NCI-H2081 (cell line): ENCODE results near the gene CDYL.
"Not testable (repeated sequence)": the region's sequence is repeated elsewhere in the genome, so short reads cannot be mapped to it uniquely, and the experiment has no call there.

Experiments
- DNase-seq, 2 experiments: peaks; one replicate each; lab custom pipeline; 2025; lab: John Stamatoyannopoulos, UW

Gene CDYL

DNA sequence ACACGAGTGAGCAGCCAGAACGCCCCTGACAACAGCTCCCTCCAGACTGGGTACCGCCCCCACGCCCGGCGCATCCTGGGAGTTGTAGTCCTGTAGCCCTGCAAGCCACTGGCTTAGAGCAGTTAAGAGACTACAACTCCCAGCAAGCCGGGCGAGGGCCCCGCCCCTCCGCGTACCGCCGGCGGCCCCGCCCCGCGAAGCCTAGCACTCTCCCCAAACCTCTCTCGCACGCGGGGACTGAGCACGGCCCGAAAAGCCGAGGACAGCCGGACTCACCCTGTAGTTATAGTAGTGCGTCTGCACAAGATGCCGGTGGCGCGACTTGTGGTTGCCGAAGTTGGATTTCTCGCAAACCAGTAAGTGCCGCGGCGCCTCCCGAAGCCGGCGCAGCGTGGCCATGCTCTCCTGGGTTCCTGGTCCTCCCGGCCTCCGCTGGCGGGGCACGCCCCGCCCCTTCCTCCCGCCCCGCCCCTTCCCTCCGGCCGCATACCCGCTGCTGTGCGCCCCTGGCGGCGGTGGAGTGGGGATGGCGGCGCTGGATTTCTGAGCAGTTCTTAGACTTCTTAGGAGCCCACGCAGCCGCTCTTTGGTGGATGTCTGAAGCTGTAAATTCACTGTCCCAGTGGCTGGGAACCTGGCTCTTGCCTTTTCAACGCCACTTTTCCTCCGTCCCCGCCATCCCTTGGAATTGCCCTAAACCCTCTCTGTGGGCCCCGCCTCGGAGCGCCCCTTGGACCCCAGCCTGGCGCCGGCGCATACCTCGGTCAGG is 227.6 kb downstream of the CDYL start, which contains the start of gene RPP40:
RPP40 (minus strand) TSS at position 434 of the 769 bp plus-strand sequence; CDS start at position 399, 35 bp downstream.
- DNase-seq: peak; percentile 96 to 97

DNA sequence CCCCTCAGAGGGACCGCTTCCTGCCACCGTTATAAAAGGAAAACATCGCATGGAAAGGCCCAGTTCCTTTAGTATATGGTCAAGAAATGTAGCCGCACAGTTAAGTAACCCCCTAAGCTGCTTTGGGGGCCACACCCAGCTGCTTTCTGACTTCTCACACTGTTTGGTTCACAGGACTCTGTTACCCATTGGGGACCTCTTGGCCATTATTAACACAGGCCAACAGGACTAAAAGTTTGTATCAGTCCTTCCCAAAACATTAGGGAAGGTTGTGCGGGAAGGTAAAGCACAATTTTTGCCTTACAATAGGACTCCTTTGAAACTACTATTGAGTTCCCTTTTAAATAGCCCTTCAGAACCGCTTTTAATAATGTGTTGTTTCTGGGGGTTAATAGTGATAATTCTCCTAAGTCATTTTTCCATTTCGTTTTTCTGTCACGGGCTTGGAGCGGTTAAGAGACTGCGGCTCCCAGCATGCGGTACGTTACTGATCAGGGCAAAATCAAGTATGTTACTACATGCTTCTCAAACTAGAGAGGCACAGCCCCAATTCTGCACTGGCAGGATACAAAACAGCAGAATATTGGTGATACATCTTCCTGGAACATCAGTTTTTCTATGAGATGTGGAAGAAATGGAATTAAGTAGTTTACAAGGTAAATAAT is 228.3 kb downstream of the CDYL start:
- no peak for DNase-seq

DNA sequence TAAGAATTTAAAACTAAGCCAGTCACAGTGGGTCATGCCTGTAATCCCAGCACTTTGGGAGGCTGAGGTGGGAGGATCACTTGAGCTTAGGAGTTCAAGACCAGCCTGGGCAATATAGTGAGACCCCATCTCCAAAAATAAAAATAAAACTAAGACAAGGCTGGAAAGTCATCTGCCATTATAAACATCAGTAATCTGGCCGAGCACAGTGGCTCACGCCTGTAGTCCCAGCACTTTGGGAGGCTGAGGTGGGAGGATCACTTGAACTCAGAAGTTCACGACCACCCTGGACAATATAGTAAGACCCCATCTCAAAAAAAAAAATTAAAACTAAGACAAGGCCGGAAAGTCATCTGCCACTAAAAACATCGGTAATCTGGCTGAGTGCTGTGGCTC is 228.8 kb downstream of the CDYL start:
- not testable (repeated sequence) for DNase-seq
